Activated T-helper 1 cell treated with anti-CD3 and anti-CD28 coated beads, Interleukin-12 subunit alpha, Interleukin-12 subunit beta, Interleukin-2, Interleukin-4 antibody, amounts not matched to agents 30 ng/mL and 10 ng/mL and 1 ng/mL, durations not matched to agents 14 hours and 24 hours and 36 hours (primary cell): Measurements from ENCODE around the gene KIRREL3. TPM values are rescaled to one million over a fixed set of nuclear protein-coding genes. Genes with fewer than 3 reads are reported as not detected.

Experiments used
- DNase-seq: peaks from one replicate; pipeline ENCODE4 v3.0.0; 2021; ENCODE audit warnings: low spot score
- H3K27ac Mint-ChIP-seq: one replicate; pipeline ENCODE4 v1.8.0; 2021; ENCODE audit warnings: mild to moderate bottlenecking, mixed read lengths
- H3K27me3 Mint-ChIP-seq: one replicate; pipeline ENCODE4 v1.8.0; 2022; ENCODE audit warnings: mild to moderate bottlenecking, moderate library complexity, mixed read lengths; ENCODE audit not compliant: insufficient read depth
- H3K36me3 Mint-ChIP-seq: one replicate; pipeline ENCODE4 v1.8.0; 2021; ENCODE audit warnings: low read depth, mixed read lengths
- H3K4me1 Mint-ChIP-seq: one replicate; pipeline ENCODE4 v1.8.0; 2021; ENCODE audit warnings: low read depth, mixed read lengths
- H3K4me3 Mint-ChIP-seq: one replicate; pipeline ENCODE4 v1.8.0; 2021; ENCODE audit warnings: mild to moderate bottlenecking, moderate library complexity, mixed read lengths
- H3K9me3 Mint-ChIP-seq: one replicate; pipeline ENCODE4 v1.8.0; 2021; ENCODE audit warnings: mixed read lengths
- intact Hi-C: fragments of 100-400 bp; cut with micrococcal nuclease; formaldehyde crosslinking; loops from one replicate; pipeline ENCODE4 v1.15.1; 2024
- total RNA-seq: library from RNA; stranded (reverse); gene quantifications from 2 replicates; pipeline ENCODE4 v1.2.3, GENCODE V29; 2022

The KIRREL3 gene
- total RNA-seq, 1 donor from 2014 or later = not detected

- H3K4me1 Mint-ChIP-seq = no peaks in the 10 kb centered on the region
- intact Hi-C loops = no loop called here
Observed at GRCh38 chr11:126837581-126837980, 163.0 kb downstream of the KIRREL3 start.

DNA sequence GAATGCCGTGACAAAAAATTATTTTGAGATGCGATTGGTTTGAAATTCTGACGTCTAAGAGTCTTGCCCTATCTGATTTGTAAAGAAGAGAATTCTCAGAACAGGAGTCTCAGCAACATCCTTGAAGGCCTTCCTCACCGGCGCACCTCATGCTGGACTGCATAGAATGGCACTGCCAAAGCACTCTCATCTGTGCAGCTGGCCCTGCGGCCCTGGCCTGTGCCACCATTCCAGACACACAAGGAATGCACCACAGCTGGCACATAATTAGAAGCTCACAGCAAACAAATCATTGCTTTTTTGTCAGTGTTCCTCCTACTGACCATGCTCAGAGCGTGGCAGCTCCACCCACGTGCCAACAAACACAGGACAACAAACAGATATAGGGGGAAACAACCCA, 166.0 kb downstream of the KIRREL3 start:
- no peak overlapping the region for H3K27ac Mint-ChIP-seq
- DNase-seq = no peak
- peaks cover 2% of the 10 kb centered on the region for H3K27me3 Mint-ChIP-seq
- no peaks in the 10 kb centered on the region for H3K4me1 Mint-ChIP-seq
- no peaks in the 10 kb centered on the region for H3K36me3 Mint-ChIP-seq
- no peaks in the 10 kb centered on the region for H3K9me3 Mint-ChIP-seq
- intact Hi-C loops = no loop called here
- H3K4me3 Mint-ChIP-seq = no peak overlapping the region

More at GRCh38 chr11:126837581-126837980, 163.0 kb downstream of the KIRREL3 start:
- Mint-ChIP-seq H3K4me3 (no peak overlapping the region), H3K9me3 (no peaks in the 10 kb centered on the region), H3K27ac (no peak overlapping the region), H3K27me3 (no peaks in the 10 kb centered on the region), H3K36me3 (no peaks in the 10 kb centered on the region)
- DNase-seq = no peak

- no peaks in the 10 kb centered on the region for H3K9me3 Mint-ChIP-seq
- no peak overlapping the region for H3K27ac Mint-ChIP-seq
- H3K36me3 Mint-ChIP-seq = no peaks in the 10 kb centered on the region
- no peak overlapping the region for H3K4me3 Mint-ChIP-seq
- no peaks in the 10 kb centered on the region for H3K4me1 Mint-ChIP-seq
- DNase-seq = no peak
- intact Hi-C loops = no loop called here
- H3K27me3 Mint-ChIP-seq = peaks cover 2% of the 10 kb centered on the region
Observed at GRCh38 chr11:126834149-126834548, 166.4 kb downstream of the KIRREL3 start.

DNA sequence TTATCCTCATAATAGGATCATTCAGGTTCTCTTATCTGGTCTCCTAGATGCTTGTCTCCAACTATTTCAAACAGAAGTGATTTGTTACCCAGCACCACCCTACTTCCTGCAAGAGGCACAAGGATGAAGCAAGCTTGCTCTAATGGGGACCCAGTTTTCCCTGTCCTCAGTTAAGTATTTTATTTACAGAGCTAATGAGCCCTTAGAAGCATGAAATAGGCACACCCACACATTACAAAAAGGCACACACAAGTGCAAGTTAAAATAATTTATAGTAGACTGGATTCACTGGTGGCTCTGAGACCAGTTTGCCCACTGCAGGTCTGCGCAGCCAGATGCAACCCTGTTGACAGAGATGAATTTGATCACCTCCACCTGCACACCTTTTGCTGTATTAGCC, 167.5 kb downstream of the KIRREL3 start:
- intact Hi-C loops = no loop called here
- Mint-ChIP-seq H3K4me1 (no peaks in the 10 kb centered on the region), H3K4me3 (no peak overlapping the region), H3K36me3 (no peaks in the 10 kb centered on the region), H3K27ac (no peak overlapping the region), H3K27me3 (peaks cover 2% of the 10 kb centered on the region), H3K9me3 (no peaks in the 10 kb centered on the region)
- DNase-seq = no peak

- Mint-ChIP-seq H3K27ac (no peak overlapping the region), H3K27me3 (peaks cover 2% of the 10 kb centered on the region), H3K4me3 (no peak overlapping the region), H3K4me1 (no peaks in the 10 kb centered on the region), H3K9me3 (no peaks in the 10 kb centered on the region), H3K36me3 (no peaks in the 10 kb centered on the region)
- no peak for DNase-seq
- intact Hi-C loops = no loop called here
Observed at GRCh38 chr11:126832387-126832786, 168.2 kb downstream of the KIRREL3 start.

DNA sequence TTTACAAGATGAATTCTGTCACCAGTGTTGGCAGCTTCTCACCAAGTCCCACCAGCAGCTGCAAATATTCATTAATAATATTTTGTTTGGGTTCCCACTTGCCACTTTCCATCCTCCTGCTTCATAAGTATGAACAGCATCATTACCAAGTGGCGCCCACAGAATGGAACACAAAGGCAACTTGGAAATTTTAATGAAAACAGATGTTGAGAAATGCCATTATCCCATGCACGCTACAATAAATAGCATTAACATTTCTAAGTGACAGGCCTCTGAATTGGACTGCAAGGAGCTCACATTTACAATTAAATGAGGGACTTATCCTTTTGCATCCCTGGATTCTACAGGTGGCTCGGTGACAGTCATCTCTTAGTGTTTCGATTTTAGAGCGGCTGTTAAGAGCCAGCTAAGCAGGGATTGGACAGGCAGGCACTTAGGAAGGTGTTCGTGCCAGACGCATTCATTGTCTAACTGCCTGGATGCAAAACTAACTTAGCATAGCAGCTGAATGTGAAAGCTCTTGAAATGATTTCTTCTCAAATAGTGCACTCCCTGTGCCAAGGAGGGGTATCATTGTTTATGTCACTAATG, 170.3 kb downstream of the KIRREL3 start:
- intact Hi-C loops = no loop called here
- Mint-ChIP-seq H3K4me1 (no peaks in the 10 kb centered on the region), H3K36me3 (no peaks in the 10 kb centered on the region), H3K27me3 (peaks cover 6% of the 10 kb centered on the region), H3K4me3 (no peak overlapping the region), H3K27ac (no peak overlapping the region), H3K9me3 (no peaks in the 10 kb centered on the region)
- no peak for DNase-seq

- no peak for DNase-seq
- H3K4me3 Mint-ChIP-seq = no peak overlapping the region
- H3K4me1 Mint-ChIP-seq = no peaks in the 10 kb centered on the region
- no peaks in the 10 kb centered on the region for H3K36me3 Mint-ChIP-seq
- no peak overlapping the region for H3K27ac Mint-ChIP-seq
- peaks cover 6% of the 10 kb centered on the region for H3K27me3 Mint-ChIP-seq
- intact Hi-C loops = no loop called here
- H3K9me3 Mint-ChIP-seq = no peaks in the 10 kb centered on the region
Observed at GRCh38 chr11:126829716-126830115, 170.9 kb downstream of the KIRREL3 start.

GRCh38 chr11:126824035-126824607, 176.4 kb downstream of the KIRREL3 start:
- Mint-ChIP-seq H3K9me3 (no peaks in the 10 kb centered on the region), H3K27me3 (peaks cover 3% of the 10 kb centered on the region), H3K4me1 (no peaks in the 10 kb centered on the region), H3K27ac (no peak overlapping the region), H3K4me3 (no peak overlapping the region), H3K36me3 (no peaks in the 10 kb centered on the region)
- intact Hi-C loops = no loop called here
- no peak for DNase-seq

GRCh38 chr11:126823274-126823673, 177.3 kb downstream of the KIRREL3 start:
- DNase-seq = no peak
- intact Hi-C loops = no loop called here
- peaks cover 3% of the 10 kb centered on the region for H3K27me3 Mint-ChIP-seq
- H3K4me1 Mint-ChIP-seq = no peaks in the 10 kb centered on the region
- no peaks in the 10 kb centered on the region for H3K36me3 Mint-ChIP-seq
- no peak overlapping the region for H3K27ac Mint-ChIP-seq
- no peaks in the 10 kb centered on the region for H3K9me3 Mint-ChIP-seq
- no peak overlapping the region for H3K4me3 Mint-ChIP-seq

- Mint-ChIP-seq H3K36me3 (no peaks in the 10 kb centered on the region), H3K27ac (no peak overlapping the region), H3K27me3 (peaks cover 3% of the 10 kb centered on the region), H3K4me1 (peaks cover 5% of the 10 kb centered on the region), H3K4me3 (no peak overlapping the region), H3K9me3 (no peaks in the 10 kb centered on the region)
- intact Hi-C loops = no loop called here
- DNase-seq = no peak
Observed at GRCh38 chr11:126821827-126822226, 178.7 kb downstream of the KIRREL3 start.

DNA sequence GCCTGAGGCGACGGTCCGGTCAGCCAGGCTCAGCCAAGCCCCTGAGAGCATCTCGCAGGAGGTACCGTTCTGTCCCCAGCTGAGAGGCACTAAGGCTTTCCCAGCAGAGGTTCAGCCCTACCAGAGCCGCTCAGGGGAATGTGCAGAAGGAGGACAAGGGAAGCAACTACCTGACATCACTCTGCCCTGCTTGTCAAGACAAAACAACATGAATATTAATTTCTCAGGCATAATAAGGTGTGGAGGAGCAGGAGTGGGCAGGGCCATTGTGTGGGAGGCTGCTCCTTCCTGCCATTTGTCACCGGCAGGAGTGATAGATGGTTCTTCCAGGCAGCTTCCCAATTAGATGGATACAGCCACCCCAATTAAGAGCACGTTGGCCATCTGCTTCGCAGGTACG, 181.4 kb downstream of the KIRREL3 start:
- Mint-ChIP-seq H3K9me3 (no peaks in the 10 kb centered on the region), H3K36me3 (no peaks in the 10 kb centered on the region), H3K27me3 (no peaks in the 10 kb centered on the region), H3K27ac (no peak overlapping the region), H3K4me3 (no peak overlapping the region), H3K4me1 (peaks cover 8% of the 10 kb centered on the region)
- no peak for DNase-seq
- intact Hi-C loops = no loop called here

DNA sequence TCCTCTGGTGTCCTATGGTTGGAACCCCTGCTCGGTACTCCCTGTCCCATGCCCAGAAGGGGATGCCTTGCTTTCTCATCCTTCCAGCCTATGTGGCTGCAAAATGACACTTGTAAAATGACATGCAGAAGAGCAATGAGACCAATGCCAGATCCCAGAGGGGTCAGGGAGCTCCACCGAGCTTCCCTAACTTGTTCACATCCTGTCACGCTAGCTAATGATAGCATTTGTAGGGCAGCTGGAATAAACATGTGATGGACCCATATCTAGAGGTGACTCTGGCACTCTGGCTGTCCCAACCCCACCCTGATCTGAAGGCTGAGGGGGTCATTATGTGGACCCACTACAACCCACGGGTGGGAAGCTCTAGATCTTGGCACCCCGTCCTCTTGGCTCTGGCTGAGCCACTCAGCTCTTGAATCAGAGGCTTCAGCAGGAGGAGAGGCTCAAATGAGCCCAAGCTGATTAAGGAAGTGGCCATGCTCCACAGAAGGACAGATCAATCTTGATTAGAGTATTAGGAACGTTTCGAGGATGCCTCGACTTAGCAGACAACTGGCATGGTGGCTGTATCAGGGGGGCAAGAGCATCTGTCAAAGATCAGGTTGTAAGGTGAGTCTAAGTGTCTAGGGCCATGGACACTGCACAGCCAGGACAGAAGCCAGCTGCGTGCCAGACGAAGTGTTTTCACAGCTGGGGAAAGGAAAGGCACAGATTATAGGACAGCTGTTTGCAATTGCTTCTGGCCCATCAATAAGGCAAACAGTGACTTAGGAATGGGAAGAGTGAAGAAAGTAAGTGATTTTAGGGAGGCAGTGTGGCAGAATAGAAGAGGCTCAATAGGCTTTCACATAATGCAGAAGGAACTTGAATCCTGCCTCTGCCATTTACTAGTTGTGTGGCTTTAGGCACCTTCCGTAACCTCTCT, 182.8 kb downstream of the KIRREL3 start:
- Mint-ChIP-seq H3K4me3 (no peak overlapping the region), H3K27me3 (no peaks in the 10 kb centered on the region)

DNA sequence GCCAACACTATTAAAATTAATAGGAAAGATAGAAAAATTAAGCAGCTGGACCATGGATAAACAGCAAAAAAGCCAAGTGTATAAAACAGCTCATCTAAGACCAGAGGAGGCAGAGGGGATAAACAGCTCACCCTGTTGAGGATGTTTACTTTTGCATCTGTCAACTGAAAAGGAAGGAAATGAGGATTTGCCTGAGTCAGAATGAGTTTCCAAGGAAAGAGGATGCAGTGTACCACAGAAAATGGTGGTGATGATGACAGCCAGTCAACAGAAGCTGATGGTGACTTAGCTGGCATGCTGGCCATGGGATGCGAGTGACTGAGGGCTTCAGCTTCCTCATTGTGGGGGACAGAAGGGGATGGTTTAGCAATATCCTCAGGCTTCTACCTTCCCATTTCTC, 183.5 kb downstream of the KIRREL3 start:
- Mint-ChIP-seq H3K27ac (no peak overlapping the region), H3K27me3 (no peaks in the 10 kb centered on the region), H3K36me3 (no peaks in the 10 kb centered on the region), H3K4me1 (peaks cover 8% of the 10 kb centered on the region), H3K9me3 (no peaks in the 10 kb centered on the region), H3K4me3 (no peak overlapping the region)
- intact Hi-C loops = no loop called here
- no peak for DNase-seq

More for the DNA sequence above, 182.8 kb downstream of the KIRREL3 start:
- H3K4me1 Mint-ChIP-seq = peaks cover 8% of the 10 kb centered on the region
- no peak overlapping the region for H3K27ac Mint-ChIP-seq
- no peak for DNase-seq
- H3K9me3 Mint-ChIP-seq = no peaks in the 10 kb centered on the region
- H3K36me3 Mint-ChIP-seq = no peaks in the 10 kb centered on the region
- intact Hi-C loops = no loop called here
